HG02870 (cell line): ENCODE results near the gene CRADD.

Experiments
- ATAC-seq: cut with Tn5 transposase; IDR thresholded peaks from one replicate; pipeline ENCODE4 v1.9.1; 2021; ENCODE audit warnings: mild to moderate bottlenecking, moderate library complexity; ENCODE audit not compliant: unreplicated experiment

CRADD gene

DNA sequence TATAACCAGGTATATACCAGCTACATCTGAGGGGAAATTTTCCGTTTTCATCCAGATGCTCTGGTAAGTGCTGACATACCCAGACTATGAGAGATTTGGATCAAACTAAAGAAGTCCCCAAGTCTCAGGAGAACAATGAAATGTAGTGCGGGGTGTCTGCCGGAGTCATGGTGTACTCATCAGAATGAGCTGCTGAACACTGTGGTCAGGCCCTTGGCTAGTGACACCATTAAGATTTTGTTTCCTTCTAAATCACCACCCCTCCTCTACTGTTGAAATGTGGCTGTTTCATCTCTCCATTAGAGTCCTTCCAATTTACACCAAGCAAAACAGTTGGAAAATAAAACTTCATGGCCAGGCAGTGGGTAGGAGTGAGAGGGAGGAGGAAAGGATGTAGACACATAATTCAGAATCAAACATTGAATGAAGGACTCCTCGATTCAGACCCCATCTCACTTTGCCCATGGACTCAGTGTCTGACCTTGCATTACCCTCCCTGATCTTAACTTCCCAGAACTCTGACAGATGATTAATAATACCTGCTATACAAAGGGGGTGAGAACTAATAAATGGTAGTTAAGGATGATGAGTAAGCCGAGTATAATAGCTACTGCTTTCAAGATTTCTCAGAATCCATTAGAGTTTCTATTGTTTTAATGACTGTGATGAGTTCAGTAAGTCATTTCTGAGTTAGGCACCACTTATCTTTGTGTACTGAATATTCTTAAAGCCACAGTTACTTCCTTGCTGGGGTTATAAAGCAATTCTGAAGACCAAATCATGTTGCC lies 127.4 kb downstream of the CRADD start:
- no peak for ATAC-seq

DNA sequence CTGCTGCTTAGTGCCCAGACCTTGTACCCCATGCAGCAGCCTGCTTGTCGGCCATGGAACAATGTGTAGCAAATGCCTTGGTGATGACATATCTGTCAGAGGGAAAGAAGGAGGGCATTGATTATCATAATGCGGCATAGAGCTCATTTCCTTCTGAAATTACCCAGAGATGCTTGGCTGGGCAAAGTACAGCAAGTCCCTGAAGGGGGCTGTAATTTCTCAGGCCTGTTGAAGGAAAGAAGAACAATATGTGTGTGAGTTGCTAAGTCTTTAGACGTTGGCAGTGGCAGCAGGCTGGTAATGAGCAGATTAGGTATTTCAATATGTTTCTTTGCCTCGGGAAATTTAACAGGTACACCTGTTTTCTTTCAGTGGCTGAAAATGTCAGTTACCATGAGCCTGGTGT lies 128.6 kb downstream of the CRADD start:
- ATAC-seq: no peak

DNA sequence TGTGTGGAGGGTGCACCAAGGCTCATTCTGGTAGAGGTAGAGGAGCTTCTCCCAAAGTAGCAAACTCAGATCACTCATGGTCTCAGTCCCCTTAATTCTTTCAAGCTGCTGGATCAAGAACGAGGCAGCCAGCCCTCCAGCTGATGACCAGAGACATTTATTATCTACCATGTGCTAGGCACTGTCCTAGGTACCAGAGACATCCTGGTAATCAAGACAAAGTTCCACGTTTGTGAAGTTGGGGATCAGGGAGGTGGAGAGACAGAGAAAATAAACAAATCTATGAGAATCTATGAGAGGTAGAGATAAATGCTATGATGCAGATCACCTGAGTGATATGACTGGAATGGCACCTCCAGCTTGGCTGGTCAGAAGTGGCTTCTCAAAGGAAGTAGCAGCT lies 130.2 kb downstream of the CRADD start:
- no peak for ATAC-seq

DNA sequence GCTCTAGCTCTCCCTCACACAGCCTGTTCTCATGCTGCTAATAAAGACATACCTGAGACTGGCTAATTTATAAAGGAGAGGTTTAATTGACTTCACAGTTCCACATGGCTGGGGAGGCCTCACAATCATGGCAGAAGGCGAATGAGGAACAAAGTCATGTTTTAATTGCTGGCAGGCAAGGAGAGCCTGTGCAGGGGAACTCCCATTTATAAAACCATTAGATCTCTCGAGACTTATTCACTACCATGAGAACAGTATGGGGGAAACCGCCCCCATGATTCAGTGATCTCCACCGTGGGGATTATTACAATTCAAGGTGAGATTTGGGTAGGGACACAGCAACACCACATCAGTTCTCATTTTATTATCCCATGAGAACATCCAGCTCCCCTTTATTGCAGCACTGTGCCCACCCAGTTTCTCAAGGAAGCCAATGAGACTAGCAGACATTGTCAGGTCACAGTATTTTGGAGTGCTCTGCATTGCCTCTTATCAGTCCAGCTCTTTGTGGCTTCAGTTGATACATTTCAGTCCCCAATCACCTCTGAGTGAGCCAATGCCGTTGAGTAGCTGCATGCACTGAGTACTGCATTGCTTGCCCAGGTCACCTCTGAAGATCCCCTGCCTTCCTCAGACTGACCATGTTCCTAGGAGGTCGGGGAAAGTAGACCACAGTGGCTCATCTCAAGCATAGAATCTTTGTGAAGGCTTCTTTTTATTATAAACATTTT lies 131.2 kb downstream of the CRADD start:
- ATAC-seq: no peak

DNA sequence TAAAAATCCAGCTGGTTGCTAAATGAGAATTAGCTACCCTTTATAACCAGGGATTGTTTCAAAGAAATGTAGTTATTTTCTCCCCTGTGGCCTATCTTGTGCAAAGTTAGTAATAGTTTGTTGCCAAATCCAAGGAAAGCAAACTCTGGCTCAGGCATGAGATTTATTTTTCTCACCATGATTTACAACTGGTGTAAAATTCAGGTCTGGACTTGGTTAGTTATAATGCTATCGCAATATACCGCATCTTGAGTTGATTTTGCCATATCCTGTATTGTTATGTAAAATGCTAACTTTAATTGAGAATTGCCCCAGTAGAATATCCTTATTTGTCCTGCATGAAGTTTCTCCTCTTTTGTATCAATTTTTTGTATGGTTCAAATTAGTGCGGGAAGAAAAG lies 135.5 kb downstream of the CRADD start:
- ATAC-seq: no peak

DNA sequence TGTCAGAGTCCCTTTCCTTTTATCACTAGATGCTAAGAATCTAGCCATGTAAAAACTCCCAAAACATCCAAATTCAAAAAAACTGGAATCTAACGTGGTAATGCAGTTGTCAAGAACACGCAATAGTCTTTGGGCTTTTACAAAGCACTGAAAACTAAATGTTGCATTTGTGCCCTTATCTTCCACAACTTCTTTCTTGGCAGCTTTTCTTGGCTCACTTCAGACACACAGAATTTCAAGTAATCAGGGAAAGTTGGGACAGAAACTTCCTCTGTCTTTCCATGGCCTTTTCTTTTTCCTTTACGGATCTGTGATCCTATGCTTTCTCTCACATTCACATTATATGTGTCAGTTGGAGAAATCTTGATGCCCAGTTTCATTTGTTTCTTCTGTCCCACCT lies 136.0 kb downstream of the CRADD start:
- ATAC-seq: no peak

DNA sequence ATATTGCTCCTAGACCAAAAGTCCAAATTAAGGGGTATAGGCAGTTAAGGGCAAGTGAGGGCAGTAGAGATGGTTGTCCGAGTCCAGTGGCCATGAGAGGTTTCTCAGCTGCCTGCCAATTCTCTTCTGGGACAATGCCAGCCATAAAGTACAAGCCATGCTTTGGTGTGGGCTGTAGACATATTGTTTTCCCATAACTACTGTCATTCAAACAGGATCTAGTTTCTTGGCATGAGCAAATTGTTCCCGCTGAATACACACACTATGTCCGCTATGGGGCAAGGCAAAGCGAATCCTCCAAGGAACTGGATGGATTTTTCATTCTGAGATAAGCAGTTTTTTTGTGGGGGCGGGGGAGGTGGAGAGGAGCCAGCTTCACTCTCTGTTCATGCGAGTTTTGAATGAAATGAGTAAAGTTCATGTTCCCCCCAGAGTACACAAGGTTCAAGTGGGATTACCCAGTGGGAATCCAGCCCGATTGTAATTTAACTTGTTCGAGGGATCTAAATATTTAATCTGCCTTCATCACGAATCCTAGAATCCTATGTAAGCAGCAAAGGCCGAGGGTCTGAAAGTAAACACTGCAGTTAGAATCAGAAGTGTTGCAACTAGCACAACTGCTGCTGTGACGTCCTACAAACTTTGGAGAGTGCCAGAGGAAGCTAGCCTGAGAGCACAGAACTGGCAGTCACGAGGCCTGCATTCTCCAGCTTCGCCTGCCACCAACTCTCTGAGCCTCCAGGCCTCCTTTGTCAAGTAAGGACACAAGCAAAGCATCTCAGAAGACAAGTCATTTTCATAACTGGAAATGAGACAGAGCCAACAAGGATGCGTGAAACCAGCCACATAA lies 137.0 kb downstream of the CRADD start:
- no peak for ATAC-seq

DNA sequence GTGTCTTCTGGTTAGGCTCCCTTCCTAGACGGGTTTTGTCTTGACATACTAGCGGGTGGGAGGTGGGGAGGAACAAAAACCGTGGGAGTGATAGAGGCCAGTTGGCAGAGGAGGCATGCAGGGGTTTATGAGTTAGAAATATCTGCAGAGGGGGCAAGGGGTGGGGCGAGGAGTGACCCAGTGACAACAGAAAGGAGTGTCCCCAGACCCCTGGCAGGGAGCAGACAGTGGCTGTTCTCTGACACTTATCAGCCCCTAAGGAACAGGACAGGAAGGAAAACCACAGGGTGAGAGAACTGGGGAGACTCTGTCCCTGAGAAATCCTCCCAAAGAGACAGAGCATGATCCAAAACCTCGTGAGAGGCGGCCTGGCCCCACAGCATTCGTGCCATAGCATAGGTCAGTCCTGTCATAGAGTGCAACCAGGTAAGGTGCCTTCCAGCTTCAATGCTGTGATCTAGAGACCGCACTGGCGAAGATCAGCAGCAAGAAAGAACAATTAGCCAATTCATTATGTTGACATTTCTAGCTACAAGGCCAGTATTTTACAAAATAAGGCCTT lies 141.4 kb downstream of the CRADD start:
- no peak for ATAC-seq

DNA sequence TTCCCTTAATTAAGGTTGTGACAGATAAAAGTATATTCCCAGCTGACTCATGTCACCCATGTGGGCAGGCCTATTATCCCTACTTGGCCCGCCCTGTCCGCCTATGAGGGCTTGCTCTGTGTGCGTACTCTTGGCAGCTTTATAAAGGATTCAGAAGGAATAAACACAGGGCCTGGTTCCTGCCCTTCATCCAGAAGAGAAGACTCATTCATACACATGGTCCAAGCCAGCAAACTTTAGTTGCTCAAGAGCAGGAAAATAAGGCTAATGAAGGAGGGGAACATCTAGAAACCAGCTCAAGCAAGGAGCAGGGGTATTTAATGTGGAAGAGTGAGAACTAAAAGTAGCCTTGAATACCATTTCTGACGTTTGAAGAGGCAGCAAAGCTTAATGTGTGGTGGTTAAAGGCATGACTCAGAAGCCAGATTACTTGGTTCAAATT lies 141.9 kb downstream of the CRADD start:
- no peak for ATAC-seq

DNA sequence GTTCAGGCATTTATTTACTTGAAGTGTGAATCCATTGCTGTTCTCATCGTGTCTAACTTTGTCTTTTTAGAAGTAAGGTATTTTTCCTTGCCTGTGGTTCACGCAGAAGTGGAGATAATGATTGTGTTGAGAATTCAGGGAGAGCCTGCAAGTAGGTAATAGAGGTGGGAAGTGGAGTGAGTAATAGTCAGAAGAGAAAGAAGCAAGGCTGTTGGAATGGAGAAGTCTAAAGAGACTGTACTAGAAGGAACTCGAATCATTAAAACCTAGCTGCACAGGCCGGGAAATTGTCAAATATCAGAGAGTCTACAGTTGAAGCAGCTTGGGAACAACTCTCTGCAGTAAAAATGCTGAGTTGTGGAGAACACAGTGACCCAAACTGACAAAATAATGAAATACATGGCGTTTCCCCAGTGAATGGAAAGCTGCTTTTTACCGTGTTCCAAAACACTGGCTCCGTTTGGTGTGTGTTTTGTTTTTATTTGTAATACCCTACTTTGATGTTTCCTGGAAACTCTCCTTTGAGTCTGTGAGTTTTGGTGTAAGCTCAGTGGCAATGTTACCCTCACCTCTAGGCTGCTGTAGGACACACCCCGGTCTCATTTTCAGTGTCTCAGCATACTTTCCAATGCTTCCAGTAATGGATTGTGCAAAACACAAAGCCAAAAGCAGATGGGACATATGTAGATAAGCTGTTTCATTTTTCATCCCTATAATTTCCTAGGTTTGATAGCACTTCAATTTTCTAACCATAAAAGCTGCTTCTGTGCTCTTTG lies 146.6 kb downstream of the CRADD start:
- no peak for ATAC-seq

DNA sequence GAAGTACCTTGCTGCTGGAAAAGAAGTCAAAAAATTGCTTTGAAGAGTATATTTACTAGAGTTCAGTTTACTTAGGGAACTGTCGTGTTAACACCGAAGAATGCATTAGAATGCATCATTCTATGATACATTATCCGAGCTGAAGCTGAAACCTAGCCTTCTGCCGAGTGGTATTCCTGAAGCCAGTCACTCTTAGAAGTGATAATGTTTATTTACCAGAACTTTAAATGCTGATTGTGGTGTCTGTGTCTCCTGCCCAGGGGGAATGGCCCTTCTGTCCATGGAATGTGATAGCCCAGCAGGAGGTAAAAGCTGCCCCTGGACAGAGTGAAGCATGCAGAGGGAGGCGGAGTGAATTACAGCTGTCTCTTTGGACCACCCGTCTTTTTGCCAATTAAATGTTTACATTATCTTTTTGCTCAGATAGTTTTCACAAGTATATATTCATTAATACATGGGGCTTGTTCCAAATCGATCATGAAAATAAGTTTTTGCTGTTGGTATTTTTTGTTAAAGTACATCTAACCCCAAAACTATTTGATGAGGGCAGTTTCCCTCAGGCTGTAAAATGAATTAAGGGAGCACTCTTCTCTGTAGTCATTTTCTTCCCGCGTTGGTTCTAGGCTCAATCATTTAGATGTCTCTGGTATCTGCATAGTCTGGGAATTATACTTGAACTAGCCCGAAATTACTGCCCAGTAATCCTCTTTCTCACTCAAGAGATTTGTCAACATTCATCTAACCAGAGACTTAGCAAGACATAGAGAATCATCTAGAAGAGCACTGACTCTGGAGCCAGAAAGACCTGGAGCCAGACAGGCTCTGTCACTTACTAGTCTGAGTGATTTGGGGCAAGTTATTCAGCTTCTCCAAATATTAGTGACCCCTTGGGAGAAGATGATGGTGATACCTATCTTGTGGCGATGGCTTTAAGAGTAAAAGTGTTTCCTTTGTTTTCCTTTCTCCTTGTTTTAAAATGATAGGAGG lies 147.6 kb downstream of the CRADD start:
- ATAC-seq: no peak

DNA sequence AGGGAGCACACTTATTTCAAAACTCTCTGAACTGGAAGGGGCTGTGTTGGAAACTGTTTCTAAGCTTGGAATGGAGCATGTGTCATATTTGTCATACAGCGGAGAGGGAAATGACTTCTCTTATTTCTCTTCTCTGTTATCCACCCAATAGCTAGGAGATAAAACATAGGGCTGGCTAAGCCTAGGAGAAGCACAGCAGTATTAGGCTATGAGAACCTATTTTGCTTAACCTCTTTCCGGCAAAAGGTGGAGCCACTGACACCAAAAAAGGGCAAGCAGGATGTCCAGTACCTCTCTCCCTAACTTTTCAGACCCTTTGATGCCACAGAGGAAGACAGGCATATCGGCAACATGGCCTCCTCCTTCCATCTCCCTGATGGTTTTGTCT lies 148.3 kb downstream of the CRADD start:
- ATAC-seq: no peak

DNA sequence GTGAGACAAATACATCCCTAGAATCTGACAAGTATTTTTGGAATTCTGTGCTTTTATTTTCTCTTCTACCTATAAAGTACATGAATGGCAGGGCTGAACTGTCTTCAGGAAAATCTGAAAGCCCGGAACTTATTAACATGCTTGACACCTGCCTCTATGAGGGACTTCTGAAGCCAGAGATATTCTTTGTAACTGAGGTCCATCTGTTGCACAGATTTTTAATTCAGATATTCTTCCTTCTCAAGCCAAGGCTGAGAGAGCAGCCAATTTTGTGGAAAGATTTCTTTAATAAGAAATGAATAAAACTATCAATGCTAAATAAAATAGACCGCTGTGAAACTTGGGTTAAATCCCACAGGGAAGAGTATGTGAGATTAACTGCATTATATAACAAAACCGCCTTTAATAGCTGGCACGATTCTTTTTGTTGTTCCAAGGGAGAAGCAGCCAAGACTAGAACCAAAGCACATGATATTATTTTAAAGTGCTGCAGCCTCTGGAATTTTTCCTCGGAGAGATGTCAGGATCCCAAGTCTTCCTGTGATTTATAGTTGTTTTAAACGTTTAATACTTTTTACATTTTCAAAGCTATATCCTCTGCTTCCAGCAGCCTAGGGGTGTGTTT lies 148.9 kb downstream of the CRADD start:
- no peak for ATAC-seq

DNA sequence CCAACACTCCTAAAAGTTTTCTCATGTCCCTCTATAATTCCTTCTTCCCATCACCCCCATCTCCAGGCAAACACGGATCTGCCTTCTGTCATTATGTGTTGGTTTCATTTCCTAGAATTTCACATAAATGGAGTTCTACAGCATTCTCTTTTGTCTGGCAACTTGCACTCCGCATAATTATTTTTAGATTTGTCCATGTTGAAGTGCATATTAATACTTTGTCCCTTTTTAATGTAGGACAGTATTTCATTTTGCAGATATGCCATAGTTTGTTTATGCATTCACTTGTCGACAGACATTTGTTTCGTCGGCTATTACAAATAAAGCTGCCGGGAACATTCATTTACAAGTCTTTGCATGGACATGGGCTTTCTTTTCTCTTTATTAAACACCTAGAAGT lies 150.0 kb downstream of the CRADD start:
- ATAC-seq: no peak

DNA sequence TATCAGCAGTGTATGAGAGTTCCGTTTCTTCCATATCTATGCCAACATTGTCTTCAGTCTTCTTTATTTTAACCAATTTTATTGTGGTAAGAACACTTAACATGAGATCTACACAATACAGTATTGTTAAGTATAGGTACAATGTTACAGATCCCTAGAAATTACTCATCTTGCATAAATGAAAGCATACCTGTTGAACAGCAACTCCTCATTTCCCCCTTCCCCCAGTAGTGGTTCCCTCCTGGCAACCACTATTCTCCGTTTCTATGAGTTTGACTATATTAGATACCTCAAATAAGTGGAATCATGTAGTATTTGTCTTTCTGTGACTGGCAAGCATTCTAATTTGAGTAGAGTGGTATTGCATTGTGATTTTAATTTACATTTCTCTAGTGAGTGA lies 150.5 kb downstream of the CRADD start:
- ATAC-seq: no peak

DNA sequence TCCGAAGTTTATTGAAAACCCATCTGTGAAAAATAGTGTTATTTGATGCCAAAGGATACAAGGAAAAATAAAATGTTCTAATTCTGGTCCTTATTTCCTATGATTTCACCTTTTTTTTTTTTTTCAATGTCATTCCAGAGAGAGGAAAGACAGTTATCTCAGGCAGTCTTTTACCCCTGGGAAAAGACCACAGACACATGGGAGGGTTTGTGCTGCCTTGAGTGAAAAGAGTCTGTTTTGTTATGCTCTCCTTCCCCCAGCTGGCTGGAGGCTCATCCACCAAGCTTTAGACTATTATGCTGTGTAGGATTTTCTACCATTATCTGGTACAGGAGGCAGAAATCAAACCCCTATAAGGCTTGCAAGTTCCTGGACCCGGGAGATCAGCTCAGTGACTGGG lies 151.8 kb downstream of the CRADD start:
- no peak for ATAC-seq

DNA sequence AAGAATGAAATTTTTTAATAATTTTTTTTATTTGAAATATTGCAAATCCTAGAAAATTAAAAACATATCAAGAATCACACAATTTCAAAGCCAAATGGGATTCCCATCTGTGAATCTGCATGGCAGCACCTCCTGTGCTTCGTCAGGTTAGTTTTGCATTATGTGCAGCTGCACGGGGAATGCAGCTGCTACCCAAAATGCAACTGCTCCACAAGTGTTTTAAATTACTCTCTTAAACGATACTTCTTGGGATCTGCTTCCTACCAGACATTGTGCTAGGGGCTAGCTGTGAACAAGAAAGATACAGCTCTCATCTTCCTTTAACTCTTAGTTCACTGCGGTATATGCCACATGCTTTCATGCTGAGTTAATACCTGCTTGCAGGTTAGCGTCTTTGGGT lies 154.2 kb downstream of the CRADD start:
- ATAC-seq: no peak

DNA sequence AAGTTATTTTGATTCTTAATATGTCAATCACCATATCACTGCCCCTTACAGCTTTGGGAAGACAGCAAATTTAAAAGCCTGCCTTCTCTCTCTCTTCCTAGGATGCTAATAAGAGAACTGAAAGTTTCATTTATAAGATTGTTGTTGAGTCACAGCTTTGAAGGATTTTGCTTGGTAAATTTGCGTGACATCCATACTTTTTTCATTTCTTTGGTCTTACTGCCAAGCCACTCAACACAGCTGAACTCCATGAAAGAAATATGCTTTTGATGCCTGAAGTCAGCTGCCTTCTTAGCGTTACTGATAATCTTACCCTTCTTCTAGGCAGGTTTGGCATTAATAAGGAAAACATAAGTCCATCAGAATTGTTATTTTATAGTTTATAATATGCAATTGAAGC lies 155.0 kb downstream of the CRADD start:
- ATAC-seq: no peak

DNA sequence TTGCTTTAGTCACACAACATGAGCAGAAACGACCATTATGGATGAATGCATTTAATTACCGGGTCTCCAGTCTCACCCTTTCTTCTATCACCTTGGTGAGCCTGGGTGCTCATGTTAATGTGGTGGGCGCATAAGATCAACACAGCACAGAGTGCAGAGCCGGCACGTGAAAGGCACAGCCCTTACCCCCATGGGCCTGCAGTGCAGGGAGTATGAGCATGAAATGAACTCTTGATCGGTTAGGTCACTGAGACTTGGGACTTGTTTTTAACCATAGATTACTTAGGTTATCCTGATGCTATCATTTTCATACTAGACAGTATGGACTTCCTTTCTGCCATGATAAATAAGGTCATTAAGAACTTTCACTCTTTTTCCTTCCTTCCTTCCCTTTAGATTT lies 156.8 kb downstream of the CRADD start:
- ATAC-seq: no peak
